Middle frontal gyrus (tissue), 1 donor: ENCODE data around the gene MAN2B2.

ENCODE experiments used
- DNase-seq: peaks from one replicate; pipeline ENCODE4 v3.0.0-alpha.2; 2015; ENCODE audit warnings: low spot score; ENCODE audit errors: extremely low spot score

MAN2B2 gene

GRCh38 chr4:6566391-6567190 lies 8.4 kb upstream of the MAN2B2 start:
- no peak for DNase-seq

DNA sequence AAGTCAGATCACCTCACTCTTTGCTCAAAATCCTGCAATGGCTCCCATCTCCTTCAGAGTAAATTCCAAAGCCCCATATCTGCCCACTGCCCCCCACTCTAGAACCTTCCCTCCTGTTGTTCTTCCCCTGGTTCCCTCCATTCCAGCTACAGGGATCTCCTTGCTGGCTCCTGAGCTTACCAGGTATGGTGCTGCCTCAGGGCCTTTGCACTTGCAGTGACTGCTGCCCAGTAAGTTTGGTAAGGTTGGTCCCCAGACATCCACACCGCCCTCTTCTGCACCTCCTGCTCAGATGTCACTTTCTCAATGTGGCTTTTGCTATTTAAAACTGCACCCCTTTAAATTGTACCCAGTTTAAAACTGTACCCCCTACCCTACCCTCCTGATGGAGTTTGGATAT lies 7.8 kb upstream of the MAN2B2 start:
- no peak for DNase-seq

DNA sequence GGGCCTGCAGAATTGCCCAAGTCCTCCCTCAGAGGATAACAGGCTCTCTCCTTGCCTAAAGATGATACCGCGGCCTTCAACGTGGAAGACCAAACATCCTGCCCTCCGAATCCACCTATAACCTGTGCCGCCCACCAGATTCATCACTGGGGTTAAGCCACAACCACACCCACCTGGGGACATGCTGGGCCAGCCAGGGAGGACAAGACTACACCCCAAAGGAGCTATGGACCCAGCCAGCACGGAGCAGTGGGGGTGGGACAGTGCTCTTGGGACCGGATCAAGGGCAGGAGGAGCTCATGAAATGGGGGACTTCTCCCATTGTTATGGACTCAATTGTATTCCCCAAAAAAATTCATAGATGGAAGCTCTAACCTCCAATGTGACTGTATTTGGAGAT lies 6.8 kb upstream of the MAN2B2 start:
- DNase-seq: no peak

DNA sequence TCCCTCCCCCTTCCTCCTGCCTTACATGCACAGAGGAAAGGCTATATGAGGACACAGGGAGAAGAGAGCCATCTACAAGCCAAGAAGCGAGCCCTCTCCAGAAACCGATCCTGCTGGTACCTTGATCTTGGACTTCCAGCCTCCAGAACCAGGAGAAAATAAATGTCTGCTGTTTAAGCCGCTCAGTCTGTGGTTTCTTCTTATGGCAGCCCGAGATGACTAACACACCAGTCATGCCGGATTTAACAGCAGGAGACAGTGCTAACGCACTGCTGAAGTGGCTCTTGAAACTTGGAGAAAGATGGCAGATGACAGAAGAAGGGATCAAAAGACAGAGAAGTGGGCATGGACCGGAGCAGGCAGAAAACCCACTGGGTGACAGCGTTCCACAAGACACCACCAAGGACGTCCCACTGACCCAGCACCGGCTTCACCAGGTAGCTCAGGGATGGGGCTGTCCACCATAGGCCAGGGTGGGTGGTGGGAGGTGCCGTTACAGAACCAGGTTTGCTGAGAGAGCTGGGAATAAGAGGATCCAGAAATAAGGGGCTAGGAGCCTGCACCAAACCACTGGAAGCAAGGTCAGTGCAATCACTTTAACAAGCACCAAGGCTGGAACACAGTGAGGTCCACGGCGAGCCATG lies 6.2 kb upstream of the MAN2B2 start:
- DNase-seq: no peak

- no peak for DNase-seq
Measured at GRCh38 chr4:6571608-6572007, 3.4 kb upstream of the MAN2B2 start.

- no peak for DNase-seq
Measured at GRCh38 chr4:6573551-6573950, 1.4 kb upstream of the MAN2B2 start.

- DNase-seq: no peak
Measured at GRCh38 chr4:6573986-6574746, 823 bp upstream of the MAN2B2 start.

- DNase-seq: no peak
Measured at GRCh38 chr4:6575503-6576240, 683 bp downstream of the MAN2B2 start.

- no peak for DNase-seq
Measured at GRCh38 chr4:6576512-6576911, 1.5 kb downstream of the MAN2B2 start.

GRCh38 chr4:6576932-6577331 lies 1.9 kb downstream of the MAN2B2 start:
- no peak for DNase-seq

- DNase-seq: no peak
Measured at GRCh38 chr4:6577409-6577808, 2.4 kb downstream of the MAN2B2 start.

- no peak for DNase-seq
Measured at GRCh38 chr4:6578221-6578620, 3.2 kb downstream of the MAN2B2 start.

DNA sequence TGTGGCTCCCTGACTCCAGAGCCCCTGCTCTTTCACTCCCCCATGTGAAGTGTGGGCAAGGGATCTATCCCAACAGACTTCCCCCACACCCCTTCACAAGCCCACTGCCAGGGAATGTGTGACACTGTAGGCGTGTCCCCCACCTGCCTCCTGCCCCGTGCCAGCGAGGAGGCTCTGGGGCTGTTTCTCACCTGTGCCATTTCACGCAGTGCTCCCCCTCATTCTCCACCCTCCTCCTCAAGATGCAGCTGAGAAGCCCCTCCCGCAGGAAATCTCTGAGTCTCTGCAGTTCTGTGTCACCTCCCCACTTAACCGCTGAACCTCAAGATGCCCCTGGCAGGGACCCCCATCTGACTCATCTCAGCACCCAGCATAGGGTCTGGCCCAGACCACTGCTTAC lies 5.4 kb downstream of the MAN2B2 start:
- DNase-seq: no peak

DNA sequence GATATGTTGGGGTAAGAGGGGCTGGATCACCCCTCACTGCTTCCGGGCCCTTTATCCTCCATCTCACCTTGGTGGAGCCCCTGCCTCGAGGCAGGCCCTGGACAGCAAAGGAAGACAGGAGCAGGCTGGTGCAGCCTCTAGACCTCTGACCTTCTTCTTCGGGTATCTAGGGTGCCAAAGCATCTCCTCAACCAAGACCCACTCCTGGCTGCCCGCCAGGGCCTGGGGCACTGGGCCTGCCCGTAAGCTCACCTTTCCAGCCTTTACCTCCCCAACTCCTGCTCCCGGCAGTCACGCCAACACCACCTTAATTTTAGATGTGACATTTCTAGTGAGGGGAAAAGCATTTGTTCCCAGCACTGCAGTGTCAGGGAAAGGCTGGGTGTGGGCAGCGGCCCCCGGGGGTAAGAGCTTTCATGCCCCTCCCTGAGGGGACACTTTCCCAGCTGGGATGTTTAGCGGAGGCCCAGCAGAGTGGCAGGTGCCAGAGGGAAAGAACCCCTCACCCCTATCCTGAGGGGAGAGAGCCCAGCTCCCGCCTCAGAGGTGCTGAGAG lies 6.7 kb downstream of the MAN2B2 start:
- no peak for DNase-seq

DNA sequence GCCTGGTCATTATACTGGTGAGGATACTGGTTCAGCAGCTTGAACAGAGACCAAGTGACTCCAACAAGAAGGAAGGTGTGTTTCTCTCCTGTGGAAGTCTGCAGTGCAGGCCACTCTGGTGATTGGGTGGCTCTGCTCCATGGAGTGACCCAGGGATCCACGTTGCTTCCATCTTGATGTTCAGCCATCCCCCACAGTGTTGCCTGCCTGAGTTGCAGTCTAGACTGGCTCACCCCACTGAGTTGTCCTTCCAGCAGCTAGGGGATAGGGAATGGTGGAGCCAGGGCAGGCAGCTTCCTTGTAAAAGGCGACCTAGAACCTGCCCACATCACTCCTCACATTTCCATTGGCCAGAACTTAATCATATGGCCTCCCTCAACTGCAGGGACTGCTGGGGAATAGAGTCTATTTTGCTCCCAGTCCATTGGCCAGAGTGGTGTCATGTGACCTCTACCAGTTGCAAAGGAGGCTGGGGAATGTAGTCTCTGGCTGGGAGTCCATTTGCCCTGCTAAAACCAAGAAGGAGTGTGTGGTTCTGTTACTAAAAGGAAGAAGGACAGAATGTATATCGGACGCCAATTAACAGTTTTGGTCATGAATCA lies 8.0 kb downstream of the MAN2B2 start:
- DNase-seq: no peak

- DNase-seq: no peak
Measured at GRCh38 chr4:6584865-6585264, 9.9 kb downstream of the MAN2B2 start.

DNA sequence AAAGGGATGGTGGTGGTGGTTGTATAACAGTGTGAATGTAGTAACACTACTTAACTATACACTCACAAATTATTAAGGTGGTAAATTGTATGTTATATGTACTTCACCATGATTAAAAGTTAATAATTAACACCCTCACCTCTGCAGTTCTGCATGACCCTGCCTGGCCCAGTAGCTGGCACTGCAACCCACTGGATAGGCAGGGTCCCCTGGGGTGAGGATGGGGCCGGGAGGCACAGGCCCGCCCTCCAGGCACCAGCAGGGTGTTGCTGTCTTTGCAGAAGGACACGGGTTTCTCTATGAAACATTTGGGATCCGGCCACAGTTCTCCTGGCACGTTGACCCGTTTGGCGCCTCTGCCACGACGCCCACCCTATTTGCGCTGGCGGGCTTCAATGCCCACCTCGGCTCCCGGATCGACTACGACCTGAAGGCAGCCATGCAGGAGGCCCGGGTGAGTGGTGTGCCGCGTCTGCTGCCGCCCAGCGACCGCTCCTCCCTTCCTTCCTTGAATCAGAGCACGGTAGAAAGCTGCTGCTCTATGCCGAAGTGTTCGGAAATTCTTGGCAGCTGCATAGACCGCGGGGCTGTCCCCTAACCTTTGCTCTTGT lies 11.8 kb downstream of the MAN2B2 start:
- DNase-seq: no peak

DNA sequence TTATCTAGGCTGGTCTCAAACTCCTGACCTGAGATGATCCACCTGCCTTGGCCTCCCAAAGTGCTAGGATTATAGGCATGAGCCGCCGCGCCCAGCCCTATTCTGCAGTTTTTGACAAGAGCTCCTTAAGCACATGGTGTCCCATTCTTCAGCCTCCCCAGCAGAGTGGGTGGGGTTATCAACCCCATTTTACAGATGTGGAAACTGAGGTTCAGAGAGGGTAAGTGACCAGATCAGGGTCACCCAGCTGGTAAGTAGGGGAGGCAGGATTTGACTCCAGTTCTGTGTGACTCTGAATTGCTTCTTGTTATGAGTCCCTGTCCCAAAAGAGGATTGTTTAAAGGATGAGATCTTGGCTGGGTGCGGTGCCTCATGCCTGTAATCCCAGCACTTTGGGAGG lies 14.5 kb downstream of the MAN2B2 start:
- no peak for DNase-seq

DNA sequence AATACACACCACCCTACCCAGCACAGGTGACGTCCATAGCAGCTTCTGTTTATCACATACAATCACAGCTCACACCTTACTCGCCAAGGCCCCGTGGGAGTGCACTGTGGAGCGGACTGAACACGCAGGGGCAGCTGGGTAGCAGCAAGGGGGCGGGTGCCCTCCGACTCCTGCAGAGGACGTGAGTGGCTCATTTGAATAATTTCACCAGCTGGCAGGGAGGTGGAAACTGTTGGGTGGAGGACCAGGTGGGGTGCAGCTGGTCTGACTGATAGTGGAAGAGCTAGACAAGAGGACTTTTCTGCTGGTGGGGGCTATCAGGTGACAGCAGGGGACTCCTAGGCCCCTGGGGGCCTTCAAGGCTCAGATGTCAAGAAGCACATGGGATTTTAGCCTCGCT lies 16.3 kb downstream of the MAN2B2 start:
- DNase-seq: no peak

GRCh38 chr4:6591781-6592180 lies 16.8 kb downstream of the MAN2B2 start:
- DNase-seq: no peak
